ENCODE measurements around the gene PTPRG.
A peak's percentile ranks its signal among the peaks of the same experiment; 100 is the strongest.
"Not testable (repeated sequence)": the region's sequence is repeated elsewhere in the genome, so short reads cannot be mapped to it uniquely, and the experiment has no call there.

Gene PTPRG

GRCh38 chr3:61805510-61806080 is 244.2 kb downstream of the PTPRG start:
- DNase-seq, result no peak

DNA sequence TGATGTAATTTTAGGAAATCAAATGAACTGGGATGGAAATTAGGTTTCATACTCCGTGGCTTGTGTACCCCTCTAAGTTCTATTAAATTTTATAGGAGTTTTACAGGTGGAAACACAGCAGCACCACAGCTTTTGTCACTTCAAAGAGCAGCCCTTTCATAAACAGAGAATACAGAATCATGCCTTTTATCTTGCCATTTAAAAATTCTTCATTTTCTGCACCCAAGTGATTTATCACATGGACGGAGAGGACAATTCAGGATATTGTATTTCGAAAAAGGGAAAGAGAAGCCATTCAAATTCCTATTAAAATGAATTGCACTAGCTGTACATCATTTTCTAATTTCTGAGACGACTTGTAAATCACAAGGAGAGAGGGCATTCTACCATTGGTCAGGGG is 245.4 kb downstream of the PTPRG start:
- no peak for DNase-seq

DNA sequence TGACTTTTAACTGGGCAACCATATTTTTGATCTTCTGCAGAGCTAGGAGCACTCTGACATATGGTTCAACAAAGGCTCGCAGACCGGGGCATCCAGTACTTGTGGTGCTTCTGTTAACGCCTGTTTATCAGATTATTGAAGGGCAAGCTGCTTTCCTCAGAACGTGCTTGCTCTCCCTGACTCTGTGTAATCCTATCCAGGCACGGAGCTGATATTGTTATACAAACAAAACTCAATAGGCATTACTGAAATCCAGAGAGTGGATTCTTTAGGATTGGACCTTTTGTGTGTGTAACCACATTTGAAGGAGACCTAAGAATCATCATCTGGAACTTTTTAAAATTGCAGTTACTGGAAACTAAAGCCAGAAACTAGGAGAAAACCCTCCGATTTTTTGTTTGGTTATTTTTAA is 246.5 kb downstream of the PTPRG start:
- DNase-seq, result peak; percentile 91

DNA sequence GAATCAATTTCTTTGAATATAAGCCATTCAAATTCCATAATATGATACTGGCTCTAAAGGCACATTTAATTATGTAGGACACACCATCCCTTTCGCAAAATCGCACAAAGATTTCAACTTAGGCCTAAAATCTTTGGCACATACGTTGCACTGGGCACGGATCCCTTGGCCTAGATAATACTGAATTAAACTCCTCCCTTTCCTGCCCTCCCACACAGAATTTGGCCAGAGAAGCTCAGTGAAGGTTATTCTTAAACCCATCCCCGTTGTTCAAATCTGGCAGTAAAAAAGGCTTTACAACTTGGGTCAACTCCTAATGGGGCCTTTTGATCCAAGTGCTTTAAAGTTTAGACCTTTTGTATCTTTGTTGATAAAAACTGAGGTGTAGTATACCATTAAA is 247.2 kb downstream of the PTPRG start:
- no peak for DNase-seq

DNA sequence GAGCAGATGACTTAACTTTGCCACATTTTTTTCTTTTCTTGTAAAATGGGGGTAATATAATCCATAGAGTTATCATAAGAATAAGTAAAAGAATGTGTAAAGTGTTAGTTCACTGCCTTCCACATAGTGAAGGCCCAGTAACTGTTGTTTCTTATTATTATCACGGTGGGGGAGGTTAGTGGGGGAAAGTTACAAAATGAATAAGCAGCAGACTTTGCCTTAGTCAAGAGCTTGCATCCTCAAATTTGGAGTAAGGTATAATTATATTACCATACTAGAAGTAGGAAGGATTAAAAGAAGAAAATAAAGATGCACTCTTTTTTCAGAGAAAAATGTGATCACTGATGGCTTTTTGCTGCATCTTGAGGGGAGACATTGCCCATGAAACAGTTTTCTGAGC is 247.6 kb downstream of the PTPRG start:
- no peak for DNase-seq

DNA sequence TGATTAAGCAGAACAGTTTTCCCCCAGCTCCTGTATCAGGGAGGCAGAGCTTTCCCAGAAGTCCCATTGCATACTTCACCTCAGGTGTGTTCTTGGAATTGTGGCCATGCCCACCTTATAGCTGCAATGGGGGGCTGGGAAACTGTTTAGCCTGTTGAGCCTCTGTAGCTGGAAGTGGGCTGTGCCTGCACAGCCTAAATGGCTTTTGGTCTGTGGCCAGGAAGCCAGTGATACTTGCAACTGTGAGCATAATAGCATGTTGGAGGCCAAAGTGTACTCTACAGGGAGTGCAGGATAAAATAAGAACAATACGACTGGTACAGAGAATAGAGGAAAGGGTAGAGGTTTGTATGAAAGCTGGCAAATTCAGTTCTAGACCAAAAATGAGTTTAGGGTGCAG is 248.5 kb downstream of the PTPRG start:
- DNase-seq, result no peak

DNA sequence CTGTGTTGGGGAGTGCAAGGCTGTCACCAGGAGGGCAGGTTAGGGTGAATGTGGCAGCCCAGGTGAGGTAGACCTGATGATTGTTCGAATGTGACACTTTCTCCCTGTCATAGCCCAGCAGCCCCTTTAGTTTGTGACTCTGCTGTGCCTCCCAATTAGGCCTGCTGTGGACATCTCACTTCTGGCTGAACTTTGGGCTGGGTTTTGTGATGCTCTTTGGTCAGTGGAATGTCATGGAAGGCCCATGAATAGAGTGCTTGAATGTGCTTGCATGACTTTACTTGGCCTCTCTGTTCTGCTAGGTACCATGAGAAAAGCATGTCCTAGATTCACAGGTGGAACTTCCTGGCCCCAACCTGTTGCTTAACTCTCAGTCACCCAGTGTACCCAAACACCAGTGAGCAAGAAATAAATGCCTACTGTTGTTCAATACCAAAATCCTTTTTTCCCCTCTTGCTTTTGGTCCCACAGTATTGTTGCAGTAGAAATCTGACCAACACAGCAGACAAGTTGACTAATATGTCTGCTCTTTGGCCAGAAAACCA is 249.7 kb downstream of the PTPRG start:
- DNase-seq, result no peak

DNA sequence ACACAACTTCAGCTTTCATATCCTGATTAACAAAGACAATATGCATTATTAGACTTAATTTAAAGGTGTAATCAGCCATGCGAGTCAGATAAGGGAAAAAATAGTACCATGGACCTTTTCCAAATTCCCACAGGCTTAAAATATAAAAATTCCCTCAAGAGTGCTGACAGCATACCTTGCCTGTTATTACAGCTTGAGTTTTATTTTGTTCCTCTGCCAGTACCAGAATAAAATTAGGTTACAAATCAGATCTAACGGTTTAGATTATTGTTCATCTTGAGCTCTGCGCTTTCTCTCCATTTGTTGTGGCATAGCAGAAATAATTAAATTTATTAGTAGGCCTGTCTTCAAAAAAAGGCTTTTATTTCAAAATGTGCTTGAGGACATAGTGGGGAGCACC is 250.3 kb downstream of the PTPRG start:
- no peak for DNase-seq

- DNase-seq, result no peak
Measured at GRCh38 chr3:61812085-61812484, 250.7 kb downstream of the PTPRG start.

GRCh38 chr3:61812517-61812916 is 251.1 kb downstream of the PTPRG start:
- no peak for DNase-seq

DNA sequence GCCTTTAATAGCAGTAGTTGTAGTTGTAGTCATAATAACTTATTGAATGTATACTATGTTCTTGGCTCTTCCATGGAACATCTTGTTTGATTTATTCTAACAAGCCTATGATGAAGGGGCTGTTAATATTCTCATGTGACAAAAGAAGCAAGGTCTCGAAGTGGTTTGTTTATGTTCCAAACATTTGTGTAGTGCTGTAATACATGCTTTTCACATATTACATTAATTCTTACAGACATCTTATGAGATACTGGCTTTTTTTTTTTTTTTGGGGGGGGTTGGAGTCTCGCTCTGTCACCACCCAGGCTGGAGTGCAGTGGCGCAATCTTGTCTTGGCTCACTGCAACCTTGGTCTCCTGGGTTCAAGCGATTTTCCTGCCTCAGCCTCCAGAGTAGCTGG is 252.3 kb downstream of the PTPRG start:
- no peak for DNase-seq

GRCh38 chr3:61814674-61815073 is 253.3 kb downstream of the PTPRG start:
- no peak for DNase-seq

GRCh38 chr3:61816304-61816703 is 254.9 kb downstream of the PTPRG start:
- not testable (repeated sequence) for DNase-seq

DNA sequence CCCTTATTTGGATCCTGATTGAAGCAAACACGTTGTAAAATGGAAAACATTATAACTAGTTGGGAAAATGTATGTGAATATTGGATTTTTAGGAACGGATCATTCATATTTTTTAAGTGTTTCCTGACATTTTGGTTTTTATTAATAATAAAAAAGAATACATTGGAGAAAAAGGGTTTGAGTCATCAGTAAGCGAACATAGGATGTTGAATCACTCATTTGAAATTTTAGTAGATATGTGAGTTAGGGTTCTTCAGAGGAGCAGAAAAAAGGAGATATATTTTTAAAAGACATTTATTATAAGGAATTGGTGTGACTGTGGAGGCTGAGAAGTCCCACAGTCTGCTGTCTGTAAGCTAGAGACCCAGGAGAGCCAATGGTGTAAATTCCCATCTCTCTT is 258.5 kb downstream of the PTPRG start:
- DNase-seq, result no peak

DNA sequence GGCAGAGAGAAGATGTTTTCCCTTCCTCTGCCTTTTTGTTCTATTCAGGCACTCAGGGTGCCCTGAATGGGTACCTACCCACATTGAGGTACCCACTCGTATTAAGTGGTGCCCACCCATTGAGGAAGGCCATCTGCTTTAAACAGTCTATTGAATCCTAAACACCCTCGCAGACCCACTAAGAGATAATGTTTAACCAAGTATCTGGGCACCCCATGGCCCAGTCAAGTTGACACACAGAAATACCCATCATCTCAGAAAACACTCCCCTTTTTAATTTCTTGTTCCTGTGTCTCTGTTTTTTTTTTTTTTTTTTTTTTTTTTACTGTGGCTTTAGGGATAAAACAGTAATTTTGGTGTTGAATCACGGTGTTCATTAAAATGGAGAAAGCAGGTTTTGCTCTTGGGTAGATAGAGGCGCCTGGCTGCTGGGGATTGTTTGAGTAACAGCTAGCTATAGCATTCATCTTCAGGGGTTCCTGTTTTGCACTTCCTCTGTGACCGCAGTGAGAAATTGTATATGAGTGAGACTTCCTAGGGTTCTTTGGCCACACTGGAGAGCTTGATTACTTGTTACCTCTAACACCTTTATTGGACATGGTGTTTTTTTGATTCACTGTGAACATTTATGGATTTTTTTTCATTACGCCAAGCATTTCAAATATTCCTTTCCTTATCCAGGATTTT is 259.1 kb downstream of the PTPRG start:
- DNase-seq, result no peak

DNA sequence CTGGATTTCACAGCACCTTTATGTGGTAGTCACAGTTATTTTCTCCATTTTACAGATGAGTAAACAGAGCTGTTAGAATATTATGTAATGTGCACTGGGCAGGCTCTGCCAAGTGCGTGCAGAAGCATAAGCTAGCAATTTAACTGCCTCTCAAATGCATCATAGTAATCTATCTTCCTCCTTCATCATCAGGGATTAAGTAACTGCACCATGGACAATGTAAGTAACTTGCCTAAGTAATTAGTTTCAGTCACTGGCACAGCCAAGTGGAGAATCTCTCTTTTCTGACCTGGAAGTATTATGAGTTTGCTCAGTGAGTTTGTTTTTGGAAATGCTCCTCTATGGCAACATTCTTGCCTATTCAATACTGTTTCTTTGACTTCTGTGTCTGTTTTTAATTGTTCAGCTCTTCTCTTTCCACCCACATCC is 260.5 kb downstream of the PTPRG start:
- DNase-seq, result no peak

- no peak for DNase-seq
Measured at GRCh38 chr3:61822588-61822987, 261.2 kb downstream of the PTPRG start.

DNA sequence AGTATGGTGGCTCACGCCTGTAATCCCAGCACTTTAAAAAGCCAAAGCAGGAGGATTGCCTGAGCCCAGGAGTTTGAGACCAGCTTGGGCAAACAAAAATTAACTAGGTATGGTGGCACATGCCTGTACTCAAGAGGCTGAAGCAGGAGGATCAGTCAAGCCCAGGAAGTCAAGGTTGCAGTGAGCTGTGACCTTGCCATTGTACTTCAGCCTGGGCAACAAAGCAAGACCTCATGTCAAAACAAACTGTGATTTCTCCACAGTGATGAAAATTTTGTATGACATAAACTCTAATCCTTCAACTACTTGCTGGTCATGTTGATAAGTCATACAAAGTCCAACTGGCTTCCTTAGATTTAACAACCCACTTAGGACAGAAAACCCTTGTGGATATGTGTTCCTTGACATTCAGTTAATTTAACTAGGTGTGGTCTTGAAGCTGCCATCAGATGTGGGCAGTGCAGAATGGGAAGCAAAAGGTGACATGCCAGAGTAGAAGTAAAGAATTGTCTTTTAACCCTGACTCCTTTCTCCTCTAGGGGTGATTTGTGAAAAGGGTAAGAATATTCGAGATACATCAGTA is 263.3 kb downstream of the PTPRG start:
- DNase-seq, result no peak

DNA sequence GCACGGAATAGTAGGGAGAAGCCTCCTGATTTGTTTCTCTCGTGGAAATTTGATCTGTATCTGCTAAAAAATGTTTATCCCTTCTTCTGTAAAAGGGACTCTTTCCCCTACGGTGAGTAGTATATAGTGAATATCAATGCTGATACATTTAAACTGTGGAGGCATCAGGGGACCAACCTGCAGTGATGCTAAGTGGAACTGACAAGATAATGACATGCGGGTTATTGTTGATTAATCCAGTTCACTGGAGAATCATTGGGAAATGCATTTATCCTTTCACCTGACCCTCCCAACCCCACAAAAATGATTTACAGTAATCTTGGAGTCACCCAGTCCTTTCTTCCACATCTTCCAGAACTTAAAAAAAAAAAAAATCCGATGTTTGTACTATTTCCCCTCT is 264.8 kb downstream of the PTPRG start:
- no peak for DNase-seq

- DNase-seq, result no peak
Measured at GRCh38 chr3:61828184-61828874, 267.0 kb downstream of the PTPRG start.

DNA sequence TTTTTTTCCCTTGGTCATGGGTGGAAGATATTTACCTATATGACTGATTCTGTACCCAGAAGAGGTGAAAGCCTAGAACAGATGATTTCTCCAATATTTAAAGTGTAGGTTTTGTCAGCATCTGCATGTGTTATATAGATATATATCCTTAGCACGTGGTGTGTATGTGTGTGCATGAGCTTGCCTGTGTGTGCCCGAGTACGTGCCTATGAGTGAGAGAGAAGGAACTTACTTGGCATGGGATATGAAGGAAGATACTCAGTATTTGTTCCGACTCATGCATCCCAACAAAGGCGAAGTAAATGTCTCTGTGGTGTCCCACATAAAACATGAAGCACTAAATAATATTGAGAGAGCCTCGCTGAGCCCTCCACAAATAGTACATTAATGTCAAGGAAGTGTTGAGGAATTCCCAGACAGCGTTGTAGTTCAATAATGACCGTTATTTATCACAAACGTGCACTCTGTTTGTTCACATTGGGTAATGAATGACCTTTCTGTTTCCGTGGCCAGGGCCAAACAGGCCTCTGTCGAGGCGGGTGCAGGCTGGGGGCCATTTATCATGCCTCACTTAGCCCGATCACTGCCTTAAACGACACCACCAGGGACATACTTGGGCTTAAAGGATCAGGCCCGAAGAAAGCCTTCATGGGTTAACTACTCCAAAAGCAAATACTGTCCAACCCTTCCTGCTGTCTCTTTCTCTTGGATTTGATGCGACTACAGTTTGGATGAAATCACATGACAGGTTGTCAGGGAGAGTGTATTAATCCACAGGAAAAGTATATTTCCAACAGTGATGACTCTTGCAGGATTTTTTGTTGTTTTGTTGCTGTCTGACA is 267.7 kb downstream of the PTPRG start:
- DNase-seq, result no peak

- DNase-seq, result no peak
Measured at GRCh38 chr3:61829722-61830350, 268.5 kb downstream of the PTPRG start.

All from NCI-H524 treated with DMSO at 0.1 percent for 48 hours (cell line).